GM21526 (cell line): ENCODE results near the gene CASQ1.

Experiments
- ATAC-seq: cut with Tn5 transposase; IDR thresholded peaks from one replicate; pipeline ENCODE4 v1.9.1; 2021; ENCODE audit warnings: moderate library complexity; ENCODE audit not compliant: unreplicated experiment, low FRiP score

CASQ1 gene

GRCh38 chr1:160168016-160168415 lies 22.4 kb upstream of the CASQ1 start:
- ATAC-seq = no peak

- ATAC-seq = no peak
Measured at GRCh38 chr1:160168609-160169369, 21.6 kb upstream of the CASQ1 start.

DNA sequence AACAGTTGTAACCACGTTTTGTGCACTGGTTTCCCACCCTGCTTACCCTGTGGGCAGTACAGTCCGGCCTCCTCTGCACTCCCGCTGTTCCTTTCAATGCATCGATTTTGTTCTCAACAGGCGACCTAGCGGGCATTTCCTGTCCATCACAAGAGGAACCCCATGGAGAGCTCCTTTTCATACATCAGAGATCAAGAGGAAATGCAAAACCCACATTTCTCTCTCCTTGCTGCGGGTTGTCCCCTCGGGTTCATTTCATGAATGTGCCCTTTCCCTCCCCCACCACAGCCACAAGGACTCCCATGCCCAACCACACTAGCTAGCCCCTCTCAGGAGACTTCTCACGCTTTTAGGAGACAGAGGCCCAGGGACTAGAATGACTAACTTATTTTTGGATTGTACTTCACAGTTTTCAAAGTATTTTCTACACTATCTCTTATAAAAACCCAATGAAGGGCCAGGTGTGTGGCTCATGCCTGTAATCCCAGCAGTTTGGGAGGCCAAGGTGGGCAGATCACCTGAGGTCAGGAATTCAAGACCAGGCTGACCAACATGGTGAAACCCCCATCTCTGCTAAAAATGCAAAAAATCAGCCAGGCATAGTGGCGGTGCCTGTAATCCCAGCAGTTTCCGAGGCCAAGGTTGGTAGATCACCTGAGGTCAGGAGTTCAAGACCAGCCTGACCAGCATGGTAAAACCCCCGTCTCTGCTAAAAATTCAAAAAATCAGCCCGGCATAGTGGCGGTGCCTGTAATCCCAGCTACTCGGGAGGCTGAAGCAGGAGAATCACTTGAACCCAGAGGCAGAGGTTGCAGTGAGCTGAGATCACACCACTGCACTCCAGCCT lies 20.6 kb upstream of the CASQ1 start:
- no peak for ATAC-seq

DNA sequence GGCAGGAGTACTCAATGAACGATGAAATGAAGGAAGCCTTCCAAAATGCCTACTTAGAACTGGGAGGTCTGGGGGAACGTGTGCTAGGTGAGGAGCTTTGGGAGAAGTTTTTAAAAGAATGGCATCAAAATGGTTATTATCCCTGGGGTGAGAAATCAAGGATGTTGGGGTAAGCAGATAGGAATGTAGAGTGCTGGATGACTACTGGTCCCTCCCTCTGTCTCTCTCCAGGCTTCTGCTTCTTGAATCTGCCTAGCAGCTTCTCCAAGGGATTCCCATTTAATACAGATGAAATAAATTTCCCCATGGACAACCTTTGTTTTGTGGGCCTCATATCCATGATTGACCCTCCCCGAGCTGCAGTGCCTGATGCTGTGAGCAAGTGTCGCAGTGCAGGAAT lies 19.0 kb upstream of the CASQ1 start:
- no peak for ATAC-seq

GRCh38 chr1:160171980-160172379 lies 18.4 kb upstream of the CASQ1 start:
- ATAC-seq = no peak

DNA sequence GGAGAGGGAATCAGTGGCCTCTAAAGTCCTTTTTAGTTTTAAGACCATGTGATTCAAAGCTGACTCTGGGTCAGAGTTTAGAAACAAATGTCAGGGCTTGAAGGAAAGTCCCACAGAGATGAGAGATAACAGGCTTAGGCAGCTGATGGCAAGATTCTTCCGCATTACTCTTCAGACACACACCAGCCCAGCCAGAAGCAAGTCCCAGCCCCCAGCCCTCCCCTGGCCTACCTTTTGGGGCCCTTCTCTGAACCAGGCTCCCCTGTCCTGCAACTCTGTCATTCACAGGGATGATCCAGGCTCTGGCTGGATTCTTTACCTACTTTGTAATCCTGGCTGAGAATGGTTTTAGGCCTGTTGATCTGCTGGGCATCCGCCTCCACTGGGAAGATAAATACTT lies 13.1 kb upstream of the CASQ1 start:
- ATAC-seq = no peak

GRCh38 chr1:160177667-160178066 lies 12.7 kb upstream of the CASQ1 start:
- no peak for ATAC-seq

GRCh38 chr1:160178731-160179130 lies 11.6 kb upstream of the CASQ1 start:
- ATAC-seq = no peak

DNA sequence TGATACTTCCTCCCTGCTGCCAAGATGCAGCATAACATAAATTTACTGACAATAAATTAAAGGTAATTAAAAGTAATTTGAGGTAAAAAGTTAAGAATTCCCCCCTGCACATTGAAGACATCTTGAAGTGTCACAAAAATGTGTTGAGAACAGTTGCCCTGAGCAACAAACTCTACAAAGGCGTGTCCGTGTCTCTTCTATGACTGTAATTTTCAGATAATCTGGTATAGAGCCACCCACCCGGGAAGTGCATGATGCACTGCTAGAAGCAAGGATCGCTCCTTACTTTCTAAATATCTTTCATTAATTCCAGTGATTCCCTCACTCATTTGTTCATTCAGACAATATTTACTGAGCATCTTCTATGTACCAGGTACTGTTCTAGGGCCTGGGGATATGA lies 11.0 kb upstream of the CASQ1 start:
- no peak for ATAC-seq

DNA sequence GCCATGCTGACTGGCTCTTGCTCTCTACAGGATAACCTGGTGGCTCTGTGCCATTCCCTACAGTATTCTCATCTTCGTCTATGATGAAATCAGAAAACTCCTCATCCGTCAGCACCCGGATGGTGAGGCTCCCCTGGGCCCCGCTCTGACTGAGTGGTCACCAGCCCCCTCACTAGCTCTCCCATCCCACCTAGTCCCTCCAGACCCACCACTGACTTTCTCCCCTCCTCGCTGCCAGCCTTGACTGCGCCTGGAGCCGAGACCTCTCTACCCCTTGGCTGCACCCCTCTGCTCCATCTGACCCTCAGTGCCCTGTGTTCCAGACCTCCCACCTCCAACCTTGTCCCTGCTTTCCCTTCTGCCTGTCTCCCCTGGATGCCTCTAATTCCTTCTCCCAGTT lies 4.1 kb upstream of the CASQ1 start:
- ATAC-seq = no peak

DNA sequence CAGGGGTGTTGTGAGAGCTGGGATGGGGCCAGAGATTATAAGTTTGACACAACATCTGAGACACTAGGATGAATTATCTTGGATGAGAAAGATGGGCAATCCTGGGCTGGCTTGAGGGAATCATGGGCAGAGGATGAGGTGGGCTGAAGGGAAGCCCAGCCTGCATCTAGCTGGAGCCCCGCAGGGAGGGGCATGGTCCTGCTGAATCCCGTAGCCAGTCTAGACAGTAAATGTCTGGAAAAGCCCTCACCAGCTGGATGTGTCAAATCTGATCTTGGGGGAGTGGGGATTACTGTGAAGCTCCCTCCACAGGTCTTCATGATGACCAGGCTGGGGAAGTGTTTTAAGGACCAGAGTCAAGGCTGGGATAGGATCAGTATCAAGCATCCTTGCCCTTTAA lies 3.6 kb upstream of the CASQ1 start:
- ATAC-seq = no peak

GRCh38 chr1:160187407-160187806 lies 3.0 kb upstream of the CASQ1 start:
- no peak for ATAC-seq

GRCh38 chr1:160188341-160188740 lies 2.0 kb upstream of the CASQ1 start:
- no peak for ATAC-seq

DNA sequence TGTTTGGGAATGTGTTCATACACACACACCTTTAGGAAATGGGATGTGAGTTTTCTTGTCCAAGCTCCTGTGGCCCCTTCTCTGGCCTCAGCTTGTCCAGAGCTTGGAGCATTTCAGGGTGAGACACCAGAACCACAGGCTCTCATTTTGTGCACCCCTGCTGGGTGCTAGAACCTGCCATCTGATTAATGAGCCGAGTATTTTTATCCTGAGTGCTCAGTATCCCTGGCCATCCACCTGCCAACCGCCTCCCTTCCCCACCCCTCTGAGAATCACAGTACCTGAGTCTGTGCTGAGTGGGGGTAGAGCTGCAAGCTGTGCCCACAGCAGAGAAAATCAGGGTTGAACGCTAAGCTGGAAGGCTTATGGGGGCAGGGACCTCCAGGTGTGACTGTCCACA lies 1.4 kb downstream of the CASQ1 start:
- no peak for ATAC-seq

DNA sequence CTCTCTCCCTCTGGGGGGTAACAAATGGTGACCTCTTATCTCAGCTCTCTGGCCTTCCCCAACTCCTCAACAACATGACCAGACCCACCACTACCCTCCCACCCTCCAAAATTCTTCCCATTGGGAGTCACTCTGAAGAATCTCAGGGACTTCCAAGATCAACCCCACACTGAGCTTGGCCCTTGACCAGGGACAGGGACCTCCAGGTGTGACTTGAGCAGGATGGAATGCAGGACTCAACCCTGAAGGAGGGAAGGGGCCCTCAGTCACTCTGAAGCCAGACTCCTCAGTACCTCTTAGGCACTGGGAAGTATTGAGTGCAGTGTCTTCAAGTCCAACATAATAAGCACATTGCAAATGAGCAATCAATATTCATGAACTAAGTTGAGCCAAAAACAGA lies 1.9 kb downstream of the CASQ1 start:
- ATAC-seq = no peak

DNA sequence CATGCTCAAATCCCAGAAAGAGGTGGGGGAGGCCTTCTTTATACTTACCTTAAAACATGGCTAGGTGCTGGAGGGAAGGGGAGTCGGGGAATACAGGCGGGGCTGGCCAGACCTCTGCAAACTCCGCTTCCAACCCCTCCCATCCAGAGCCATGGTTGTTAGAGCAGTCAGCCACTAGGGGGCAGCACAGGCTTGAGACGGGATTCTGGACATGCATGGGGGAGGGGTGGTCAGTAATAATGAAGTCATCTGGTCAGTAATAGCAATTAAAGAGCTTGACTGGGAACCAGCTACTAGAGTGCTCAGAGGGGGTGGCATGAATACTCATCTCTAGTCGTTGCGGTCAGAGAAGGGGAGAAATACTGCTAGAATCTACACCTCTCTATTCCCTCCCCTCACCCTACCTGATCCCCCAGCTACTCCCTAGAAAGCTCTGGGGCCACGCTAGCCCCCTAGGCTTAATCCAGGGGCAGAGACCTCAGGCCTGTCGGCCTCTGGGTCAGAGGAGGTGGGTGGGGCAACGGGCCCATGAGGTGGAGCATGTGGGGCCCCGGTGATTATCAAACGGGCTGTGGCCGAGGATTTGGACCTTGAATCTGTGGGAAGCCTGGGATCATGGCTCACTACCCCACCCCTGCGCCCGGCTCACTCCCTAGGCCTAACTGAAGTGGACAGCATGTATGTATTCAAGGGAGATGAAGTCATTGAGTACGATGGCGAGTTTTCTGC lies 2.9 kb downstream of the CASQ1 start:
- peak; percentile 54 for ATAC-seq

DNA sequence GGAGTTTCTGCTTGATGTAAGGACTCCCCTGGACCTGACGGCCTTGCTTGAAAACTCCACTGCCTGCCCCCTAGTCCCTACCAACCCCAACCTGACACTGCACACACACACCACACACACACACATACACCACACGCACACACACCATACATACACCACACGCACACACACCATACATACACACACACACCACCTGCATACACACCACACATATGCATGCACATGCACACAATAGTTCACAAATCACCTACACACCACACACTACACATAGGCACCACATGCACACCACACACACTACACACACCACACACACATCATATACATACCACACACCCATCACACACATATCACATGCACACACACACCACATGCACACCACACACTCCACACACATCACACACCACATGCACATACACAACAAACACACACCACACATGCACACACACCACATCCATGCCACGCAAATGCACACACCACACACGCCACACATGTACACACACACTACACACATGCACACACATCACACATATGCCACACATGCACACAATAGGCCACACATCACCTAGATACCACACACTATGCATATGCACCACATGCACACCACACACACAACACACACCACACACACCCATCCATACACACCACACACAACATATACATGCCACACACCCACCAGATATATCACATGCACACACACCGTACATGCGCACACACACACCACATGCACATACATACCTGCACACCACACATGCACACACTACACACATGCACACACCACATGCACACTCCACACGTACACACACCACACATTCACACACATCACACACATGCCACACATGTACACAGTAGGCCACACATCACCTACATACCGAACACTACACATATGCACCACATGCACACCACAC lies 3.7 kb downstream of the CASQ1 start:
- no peak for ATAC-seq

DNA sequence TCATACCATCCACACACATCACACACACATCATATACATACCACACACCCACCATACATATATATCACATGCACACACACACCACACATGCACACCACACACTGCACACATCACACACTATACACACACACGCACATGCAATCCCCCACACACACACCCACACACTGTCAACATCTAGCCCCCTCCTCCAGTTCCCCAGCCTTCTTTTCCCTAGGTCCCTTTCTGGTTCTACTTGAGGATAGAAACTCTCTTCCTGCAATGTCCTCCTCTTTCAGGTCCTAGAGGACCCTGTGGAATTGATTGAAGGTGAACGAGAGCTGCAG lies 4.3 kb downstream of the CASQ1 start:
- ATAC-seq = no peak

GRCh38 chr1:160196143-160196542 lies 5.8 kb downstream of the CASQ1 start:
- ATAC-seq = no peak

GRCh38 chr1:160197231-160197630 lies 6.9 kb downstream of the CASQ1 start:
- no peak for ATAC-seq
